CD4-positive, alpha-beta T cell treated with Interleukin-15 for 4 hours (primary cell): ENCODE results near the gene PRR33.
"Not testable (repeated sequence)": the region's sequence is repeated elsewhere in the genome, so short reads cannot be mapped to it uniquely, and the experiment has no call there.

ENCODE experiments used
- DNase-seq: peaks from one replicate; pipeline ENCODE4 v3.0.0-alpha.2; 2020; ENCODE audit warnings: low spot score

PRR33 gene

GRCh38 chr11:1891831-1892115 is at the start of gene PRR33:
TSS of gene PRR33 (minus strand) at chr11:1891895. CDS start at chr11:1890584, 1,311 bp downstream.
- no peak for DNase-seq

GRCh38 chr11:1939788-1940187 is 48.1 kb upstream of the PRR33 start:
- not testable (repeated sequence) for DNase-seq

DNA sequence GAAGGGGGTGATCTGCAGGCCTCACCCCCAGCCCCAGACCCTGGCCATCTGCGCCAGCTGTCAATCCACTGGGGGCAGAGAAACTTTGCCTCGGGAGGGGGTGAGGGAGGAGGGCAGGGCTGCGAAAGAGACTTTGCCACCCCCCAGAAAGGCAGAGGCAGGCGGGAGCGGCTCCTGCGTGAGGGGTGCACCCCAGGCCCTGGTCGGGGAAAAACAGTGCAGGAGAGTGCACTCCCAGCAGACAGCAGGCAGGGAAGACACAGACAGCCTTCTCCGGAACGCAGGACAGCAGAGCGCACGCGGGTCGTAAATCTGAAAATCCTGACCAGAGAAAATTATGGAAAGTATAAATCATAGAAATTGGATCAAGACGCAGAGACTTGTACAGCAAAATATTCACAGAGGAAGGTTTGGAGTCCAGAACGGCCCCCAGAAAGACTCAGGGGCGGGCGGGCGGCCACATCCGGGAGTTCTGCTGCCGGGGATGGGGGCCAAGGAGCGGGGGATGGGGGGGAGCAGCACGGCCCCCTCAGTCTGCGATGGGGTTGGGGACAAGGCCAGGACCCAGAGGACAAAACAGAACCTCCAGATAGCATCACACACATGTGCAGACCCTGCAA is 47.4 kb upstream of the PRR33 start:
- no peak for DNase-seq

DNA sequence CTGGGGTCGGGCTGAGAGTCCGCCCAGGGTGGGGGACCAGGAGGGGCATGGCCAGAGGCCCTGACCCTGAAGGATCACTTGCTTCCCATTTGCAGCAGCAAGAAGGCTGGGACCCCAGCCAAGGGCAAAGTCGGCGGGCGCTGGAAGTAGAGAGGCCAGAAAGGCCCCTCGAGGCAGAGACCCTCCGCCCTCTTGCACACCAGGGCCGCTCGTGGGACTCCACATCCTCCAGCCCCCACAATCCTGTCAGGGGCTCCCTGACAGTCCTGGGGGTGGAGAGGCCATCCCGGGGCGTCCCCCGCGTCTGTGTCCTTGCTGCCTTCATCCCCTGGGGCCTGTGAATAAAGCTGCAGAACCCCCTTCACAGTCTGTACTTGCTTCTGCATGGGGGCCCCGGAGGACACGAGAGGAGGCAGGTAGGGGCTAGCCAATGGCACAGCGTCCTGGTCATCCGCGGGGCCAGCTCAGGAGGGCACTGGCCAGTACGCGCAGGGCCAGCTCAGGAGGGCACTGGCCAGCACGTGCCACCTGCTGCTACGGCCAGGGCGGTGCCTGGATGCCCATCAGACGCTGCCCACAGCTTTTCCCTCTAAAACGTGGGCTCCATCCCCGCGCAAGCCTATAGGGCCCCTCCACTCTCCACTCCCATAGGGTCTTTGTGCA is 46.8 kb upstream of the PRR33 start:
- DNase-seq, result no peak

- DNase-seq, result no peak
These were observed 46.1 kb upstream of the PRR33 start for GRCh38 chr11:1937616-1938342.

GRCh38 chr11:1936781-1937615 is 45.3 kb upstream of the PRR33 start:
- no peak for DNase-seq

GRCh38 chr11:1936072-1936780 is 44.5 kb upstream of the PRR33 start:
- DNase-seq, result no peak

- DNase-seq, result no peak
These were observed 43.7 kb upstream of the PRR33 start for GRCh38 chr11:1935156-1936071.

- DNase-seq, result no peak
These were observed 42.9 kb upstream of the PRR33 start for GRCh38 chr11:1934335-1935155.

GRCh38 chr11:1933416-1934334 is 42.0 kb upstream of the PRR33 start:
- DNase-seq, result no peak

GRCh38 chr11:1932681-1933080 is 41.0 kb upstream of the PRR33 start:
- no peak for DNase-seq

DNA sequence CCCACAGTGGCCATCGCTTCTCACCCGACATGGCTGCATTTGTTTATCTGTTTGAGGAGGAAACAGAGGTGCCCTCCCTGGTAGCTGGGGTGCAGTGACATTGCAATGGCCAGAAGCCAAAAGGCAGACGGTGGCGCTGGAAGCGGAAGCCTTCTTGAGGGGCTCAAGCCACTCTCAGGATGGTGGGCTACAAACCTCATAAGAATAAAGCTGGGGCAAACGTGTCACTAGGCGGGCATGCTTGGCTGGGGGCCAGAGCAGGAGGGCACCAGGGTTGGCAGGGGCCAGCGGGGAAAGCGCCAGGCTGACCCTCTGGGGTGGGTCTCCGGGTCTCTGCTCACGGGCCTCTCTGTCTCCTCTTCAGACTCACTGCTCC is 40.4 kb upstream of the PRR33 start:
- DNase-seq, result no peak

GRCh38 chr11:1931341-1932104 is 39.8 kb upstream of the PRR33 start:
- DNase-seq, result no peak

- no peak for DNase-seq
These were observed 38.8 kb upstream of the PRR33 start for GRCh38 chr11:1930462-1930830.

GRCh38 chr11:1929621-1930461 is 38.1 kb upstream of the PRR33 start:
- DNase-seq, result no peak

DNA sequence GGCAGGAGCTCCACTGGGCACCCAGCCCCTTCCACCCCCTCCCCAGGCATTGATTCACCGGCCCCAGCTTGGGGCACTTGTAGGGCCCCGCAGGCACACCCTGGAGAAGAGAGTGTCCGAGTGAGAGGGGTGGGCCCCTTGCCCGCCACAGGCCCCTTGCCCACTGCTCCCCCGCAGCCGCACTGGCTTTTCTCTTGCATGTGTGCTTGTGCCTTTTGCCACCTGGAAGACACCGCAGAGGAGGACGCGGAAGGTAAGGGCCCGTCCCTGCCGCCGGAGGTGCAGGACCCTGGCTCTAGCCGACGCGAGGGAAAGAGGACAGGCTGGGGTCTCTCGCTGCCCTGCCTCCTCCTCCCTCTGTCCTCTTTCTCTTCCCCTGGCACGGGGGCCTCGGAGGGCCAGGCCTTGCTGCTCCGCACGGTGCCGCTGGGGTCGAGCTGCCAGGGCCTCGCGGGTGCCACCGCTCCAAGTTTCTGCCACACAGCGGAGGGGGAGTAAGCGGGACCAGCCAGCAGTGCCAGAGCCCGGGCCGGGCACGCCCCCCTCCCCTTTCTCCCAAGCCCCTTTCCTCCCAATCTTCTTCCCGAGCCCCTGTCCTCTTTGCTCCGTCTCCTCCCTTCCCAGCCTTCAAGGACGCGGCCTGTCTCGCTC is 37.3 kb upstream of the PRR33 start:
- no peak for DNase-seq

- DNase-seq, result no peak
These were observed 36.8 kb upstream of the PRR33 start for GRCh38 chr11:1928470-1928890.
